GM23248 (cell line): Measurements from ENCODE around the gene ACVR1. TPM values are rescaled to one million over a fixed set of nuclear protein-coding genes. Genes with fewer than 3 reads are reported as not detected.
A peak's percentile ranks its signal among the peaks of the same experiment; 100 is the strongest.

Source experiments
- DNase-seq: peaks from one replicate; pipeline ENCODE4 v3.0.0-alpha.2; 2015
- H2AFZ ChIP-seq: fragments of 200-600 bp; sonication (generic); 2 replicates; pipeline ENCODE4 v1.6.1; 2016; ENCODE audit warnings: antibody characterized with exemption
- H3F3A ChIP-seq: fragments of 200-600 bp; sonication (generic); 2 replicates; pipeline ENCODE4 v1.6.1; 2016; ENCODE audit warnings: mild to moderate bottlenecking, antibody characterized with exemption, mixed run types; ENCODE audit not compliant: insufficient read depth
- H3K27ac ChIP-seq: fragments of 200-600 bp; sonication (generic); 2 replicates; pipeline ENCODE4 v1.5.1; 2016; ENCODE audit warnings: mild to moderate bottlenecking
- H3K27me3 ChIP-seq: fragments of 200-600 bp; sonication (generic); replicated peaks from 2 replicates; pipeline ENCODE4 v1.6.1; 2016; ENCODE audit warnings: mild to moderate bottlenecking; ENCODE audit not compliant: insufficient read depth
- H3K36me3 ChIP-seq: fragments of 200-600 bp; sonication (generic); 2 replicates; pipeline ENCODE4 v1.6.1; 2016; ENCODE audit warnings: low read depth, mild to moderate bottlenecking
- H3K4me1 ChIP-seq: fragments of 200-600 bp; sonication (generic); 2 replicates; pipeline ENCODE4 v1.6.1; 2016; ENCODE audit warnings: mild to moderate bottlenecking; ENCODE audit not compliant: insufficient read depth
- H3K4me2 ChIP-seq: fragments of 200-600 bp; sonication (generic); one replicate; pipeline ENCODE4 v1.6.1; 2016; ENCODE audit warnings: mild to moderate bottlenecking; ENCODE audit not compliant: unreplicated experiment
- H3K4me3 ChIP-seq: fragments of 200-600 bp; sonication (generic); 2 replicates; pipeline ENCODE4 v1.5.1; 2016; ENCODE audit warnings: mild to moderate bottlenecking
- H3K79me2 ChIP-seq: fragments of 200-600 bp; sonication (generic); 2 replicates; pipeline ENCODE4 v1.6.1; 2016; ENCODE audit warnings: mild to moderate bottlenecking; ENCODE audit not compliant: insufficient read depth
- H3K9ac ChIP-seq: fragments of 200-600 bp; sonication (generic); 2 replicates; pipeline ENCODE4 v1.6.1; 2016; ENCODE audit warnings: mild to moderate bottlenecking
- H3K9me2 ChIP-seq: fragments of 200-600 bp; sonication (generic); 2 replicates; pipeline ENCODE4 v1.6.1; 2016; ENCODE audit warnings: mixed run types, mild to moderate bottlenecking, moderate library complexity; ENCODE audit not compliant: insufficient read depth
- H3K9me3 ChIP-seq: fragments of 200-600 bp; sonication (generic); one replicate; pipeline ENCODE4 v1.6.1; 2017; ENCODE audit warnings: low read depth
- H4K20me1 ChIP-seq: fragments of 200-600 bp; sonication (generic); 2 replicates; pipeline ENCODE4 v1.6.0; 2016; ENCODE audit not compliant: insufficient read depth
- EZH2 ChIP-seq: fragments of 200-600 bp; sonication (generic); IDR thresholded peaks from 2 replicates; pipeline ENCODE4 v1.6.1; 2018; ENCODE audit warnings: antibody characterized with exemption, mild to moderate bottlenecking; ENCODE audit not compliant: insufficient read depth, poor library complexity, severe bottlenecking
- EZH2phosphoT487 ChIP-seq: fragments of 200-600 bp; sonication (generic); IDR thresholded peaks from 2 replicates; pipeline ENCODE4 v1.6.1; 2018; ENCODE audit warnings: antibody characterized with exemption, moderate library complexity, mild to moderate bottlenecking, low read depth; ENCODE audit not compliant: insufficient read depth
- WGBS, 2 experiments: methylation state at CpG; one replicate each; pipeline ENCODE4 v1.1.6; 2015 to 2017; ENCODE audit warnings: low lambda C conversion rate in 2 of 2, low coverage in 1 of 2; ENCODE audit errors: missing lambda C conversion rate in 2 of 2; 5-methylcytosine and 5-hydroxymethylcytosine counted together
- in situ Hi-C: fragments of 300-500 bp; cut with MboI; formaldehyde crosslinking; loops from 2 replicates; pipeline ENCODE4 v1.15.0; 2020
- polyA plus RNA-seq: library from polyadenylated mRNA; unstranded; fragments of >200 nt; fragmentation: Nextera tagmentation; extraction: Ambion mirVana; gene quantifications from 2 replicates; pipeline ENCODE4 v1.2.1, GENCODE V29; 2016
- total RNA-seq: library from RNA; depleted of rRNA; stranded (reverse); fragments of >200 nt; shearing (Covaris generic); gene quantifications from 2 replicates; pipeline ENCODE4 v1.2.3, GENCODE V29; 2014

The ACVR1 gene
- total and polyA plus RNA-seq, 2 experiments from 2014 or later, result 16.2 to 31.3 TPM

GRCh38 chr2:157764386-157764785, 111.7 kb downstream of the ACVR1 start:
- Histone ChIP-seq H3K36me3 (peaks cover 13% of the 10 kb centered on the region), H3K79me2 (0 out of 2 replicates have a peak, but pooled peaks cover 5% of the 10 kb centered on the region), H3K9me2 (no peaks in the 10 kb centered on the region), H3K4me1 (0 out of 2 replicates have a peak, but pooled peaks cover under 1% of the 10 kb centered on the region), H3F3A (no peaks in the 10 kb centered on the region; the same call in 1 of the 2 replicates), H3K9ac (no peak overlapping the region), H2AFZ (no peak overlapping the region), H3K4me2 (no peak overlapping the region), H3K27ac (no peak overlapping the region), H3K9me3 (no peaks in the 10 kb centered on the region), H4K20me1 (no peaks in the 10 kb centered on the region), H3K4me3 (no peak overlapping the region), H3K27me3 (no peaks in the 10 kb centered on the region)
- no peak for TF ChIP-seq EZH2phosphoT487
- TF ChIP-seq EZH2, result no peak
- in situ Hi-C loops, result no loop called here
- 92 to 93% methylated on average over 14 of the region's 14 CpGs for WGBS, 2 experiments
- DNase-seq, result no peak

- Histone ChIP-seq H3K27ac (no peak overlapping the region), H3K4me1 (no peaks in the 10 kb centered on the region), H4K20me1 (no peaks in the 10 kb centered on the region), H3K9ac (no peak overlapping the region), H2AFZ (no peak overlapping the region), H3K4me3 (no peak overlapping the region), H3K9me2 (no peaks in the 10 kb centered on the region), H3K79me2 (peaks cover 13% of the 10 kb centered on the region; the same call in 1 of the 2 replicates), H3F3A (no peaks in the 10 kb centered on the region; the same call in 1 of the 2 replicates), H3K36me3 (peaks cover 13% of the 10 kb centered on the region), H3K4me2 (no peak overlapping the region), H3K27me3 (no peaks in the 10 kb centered on the region), H3K9me3 (no peaks in the 10 kb centered on the region)
- TF ChIP-seq EZH2phosphoT487 (no peak), EZH2 (no peak)
- peak; percentile 40 for DNase-seq
- in situ Hi-C loops, result no loop called here
Measured at GRCh38 chr2:157761520-157761919, 114.6 kb downstream of the ACVR1 start.

- H3K4me2 ChIP-seq, result no peak overlapping the region
- no peak overlapping the region for H3K9ac ChIP-seq
- H3K36me3 ChIP-seq, result peaks cover 15% of the 10 kb centered on the region
- no peak for DNase-seq
- H3K79me2 ChIP-seq, result peaks cover 19% of the 10 kb centered on the region
- WGBS, 2 experiments, result 96 to 98% methylated on average over 5 of the region's 5 CpGs
- H2AFZ ChIP-seq, result no peak overlapping the region
- H3K9me3 ChIP-seq, result no peaks in the 10 kb centered on the region
- H3F3A ChIP-seq, result no peaks in the 10 kb centered on the region; the same call in 1 of the 2 replicates
- no peak overlapping the region for H3K4me3 ChIP-seq
- no peaks in the 10 kb centered on the region for H3K27me3 ChIP-seq
- H3K27ac ChIP-seq, result no peak overlapping the region
- no peaks in the 10 kb centered on the region for H4K20me1 ChIP-seq
- in situ Hi-C loops, result no loop called here
- no peaks in the 10 kb centered on the region for H3K4me1 ChIP-seq
- no peaks in the 10 kb centered on the region for H3K9me2 ChIP-seq
- TF ChIP-seq EZH2 (no peak), EZH2phosphoT487 (no peak)
Measured at GRCh38 chr2:157760949-157761348, 115.2 kb downstream of the ACVR1 start.

GRCh38 chr2:157759855-157760254, 116.3 kb downstream of the ACVR1 start:
- DNase-seq, result no peak
- H3K9ac ChIP-seq, result no peak overlapping the region
- H3K79me2 ChIP-seq, result peaks cover 30% of the 10 kb centered on the region
- H3F3A ChIP-seq, result no peaks in the 10 kb centered on the region; the same call in 1 of the 2 replicates
- no peaks in the 10 kb centered on the region for H4K20me1 ChIP-seq
- no peak overlapping the region for H3K4me3 ChIP-seq
- no peak overlapping the region for H3K27ac ChIP-seq
- no peaks in the 10 kb centered on the region for H3K27me3 ChIP-seq
- no peak overlapping the region for H2AFZ ChIP-seq
- no peak overlapping the region for H3K4me2 ChIP-seq
- no peaks in the 10 kb centered on the region for H3K4me1 ChIP-seq
- TF ChIP-seq EZH2 (no peak), EZH2phosphoT487 (no peak)
- H3K9me2 ChIP-seq, result no peaks in the 10 kb centered on the region
- H3K9me3 ChIP-seq, result no peaks in the 10 kb centered on the region
- H3K36me3 ChIP-seq, result peaks cover 9% of the 10 kb centered on the region; the same call in 1 of the 2 replicates
- in situ Hi-C loops, result no loop called here

GRCh38 chr2:157758586-157758985, 117.5 kb downstream of the ACVR1 start:
- H3K27me3 ChIP-seq, result no peaks in the 10 kb centered on the region
- H2AFZ ChIP-seq, result no peak overlapping the region
- no peak overlapping the region for H3K27ac ChIP-seq
- no peak for TF ChIP-seq EZH2phosphoT487
- TF ChIP-seq EZH2, result no peak
- in situ Hi-C loops, result no loop called here
- H3K36me3 ChIP-seq, result peaks cover 9% of the 10 kb centered on the region; the same call in 1 of the 2 replicates
- H3K9me3 ChIP-seq, result no peaks in the 10 kb centered on the region
- H3K9me2 ChIP-seq, result no peaks in the 10 kb centered on the region
- H4K20me1 ChIP-seq, result no peaks in the 10 kb centered on the region
- H3K79me2 ChIP-seq, result peaks cover 41% of the 10 kb centered on the region
- no peaks in the 10 kb centered on the region; the same call in 1 of the 2 replicates for H3F3A ChIP-seq
- no peak overlapping the region for H3K9ac ChIP-seq
- H3K4me1 ChIP-seq, result no peaks in the 10 kb centered on the region
- WGBS, 2 experiments, result 93 to 100% methylated on average over 2 of the region's 2 CpGs
- H3K4me3 ChIP-seq, result no peak overlapping the region
- no peak overlapping the region for H3K4me2 ChIP-seq
- DNase-seq, result no peak
